ENCODE measurements around the gene PPM1H. TPM values are rescaled to one million over a fixed set of nuclear protein-coding genes. Genes with fewer than 3 reads are reported as not detected.

Gene PPM1H
- total RNA-seq, 2 donors from 2014 or later: 46.4 to 74.4 TPM

- peak overlapping the region; percentile 60 for H3K9ac ChIP-seq (ENCODE audit: extremely low read depth, low read length, poor library complexity, severe bottlenecking)
- H3K27me3 ChIP-seq (ENCODE audit: control insufficient read depth, insufficient read depth, low read length, poor library complexity, severe bottlenecking): no peaks in the 10 kb centered on the region
- Mint-ChIP-seq H3K4me1 (peaks cover 53% of the 10 kb centered on the region), H3K27ac (peak overlapping the region; percentile 90), H3K4me3 (no peak overlapping the region), H3K36me3 (ENCODE audit: low read depth) (peaks cover 9% of the 10 kb centered on the region), H3K27me3 (ENCODE audit: insufficient read depth) (no peaks in the 10 kb centered on the region), H3K9me3 (no peaks in the 10 kb centered on the region)
- WGBS, 2 experiments (ENCODE audit: insufficient coverage in 1 of 2, insufficient read length in 1 of 2): 47 to 71% methylated on average over 2 to 3 of the region's 3 CpGs
- no peak overlapping the region for H3K4me3 ChIP-seq (ENCODE audit: low read length)
- H3K36me3 ChIP-seq (ENCODE audit: control insufficient read depth, insufficient read depth, low read length): no peaks in the 10 kb centered on the region
- peaks cover 18% of the 10 kb centered on the region for H3K4me1 ChIP-seq (ENCODE audit: control insufficient read depth, insufficient read depth, low read length)
- DNase-seq: peak; percentile 83
- no peaks in the 10 kb centered on the region for H3K9me3 ChIP-seq (ENCODE audit: control insufficient read depth, low read length)
- H3K27ac ChIP-seq (ENCODE audit: low read depth, low read length): no peak overlapping the region
- TF ChIP-seq CTCF (conservative IDR thresholded peaks at IDR 0.05): no peak
Observed at GRCh38 chr12:62769076-62769619, 165.8 kb downstream of the PPM1H start.

- Histone ChIP-seq H3K4me3 (ENCODE audit: low read length) (no peak overlapping the region), H3K36me3 (ENCODE audit: control insufficient read depth, insufficient read depth, low read length) (no peaks in the 10 kb centered on the region), H3K9ac (ENCODE audit: extremely low read depth, low read length, poor library complexity, severe bottlenecking) (peak overlapping the region; percentile 60), H3K27ac (ENCODE audit: low read depth, low read length) (no peak overlapping the region), H3K4me1 (ENCODE audit: control insufficient read depth, insufficient read depth, low read length) (peaks cover 18% of the 10 kb centered on the region), H3K9me3 (ENCODE audit: control insufficient read depth, low read length) (no peaks in the 10 kb centered on the region), H3K27me3 (ENCODE audit: control insufficient read depth, insufficient read depth, low read length, poor library complexity, severe bottlenecking) (no peaks in the 10 kb centered on the region)
- WGBS, 2 experiments (ENCODE audit: insufficient coverage in 1 of 2, insufficient read length in 1 of 2): 84 to 97% methylated on average over 3 to 4 of the region's 4 CpGs
- Mint-ChIP-seq H3K27ac (peak overlapping the region; percentile 90), H3K36me3 (ENCODE audit: low read depth) (peaks cover 20% of the 10 kb centered on the region), H3K4me1 (peaks cover 60% of the 10 kb centered on the region), H3K4me3 (no peak overlapping the region), H3K27me3 (ENCODE audit: insufficient read depth) (no peaks in the 10 kb centered on the region), H3K9me3 (no peaks in the 10 kb centered on the region)
- no peak for TF ChIP-seq CTCF (conservative IDR thresholded peaks at IDR 0.05)
- DNase-seq: no peak
Observed at GRCh38 chr12:62767946-62768345, 167.0 kb downstream of the PPM1H start.

GRCh38 chr12:62767496-62767895 is 167.5 kb downstream of the PPM1H start:
- Histone ChIP-seq H3K27me3 (ENCODE audit: control insufficient read depth, insufficient read depth, low read length, poor library complexity, severe bottlenecking) (no peaks in the 10 kb centered on the region), H3K27ac (ENCODE audit: low read depth, low read length) (no peak overlapping the region), H3K4me3 (ENCODE audit: low read length) (no peak overlapping the region), H3K4me1 (ENCODE audit: control insufficient read depth, insufficient read depth, low read length) (peaks cover 18% of the 10 kb centered on the region), H3K9me3 (ENCODE audit: control insufficient read depth, low read length) (no peaks in the 10 kb centered on the region), H3K9ac (ENCODE audit: extremely low read depth, low read length, poor library complexity, severe bottlenecking) (peak overlapping the region; percentile 60), H3K36me3 (ENCODE audit: control insufficient read depth, insufficient read depth, low read length) (no peaks in the 10 kb centered on the region)
- H3K9me3 Mint-ChIP-seq: no peaks in the 10 kb centered on the region
- H3K4me1 Mint-ChIP-seq: peaks cover 58% of the 10 kb centered on the region
- no peak for TF ChIP-seq CTCF (conservative IDR thresholded peaks at IDR 0.05)
- peaks cover 21% of the 10 kb centered on the region for H3K36me3 Mint-ChIP-seq (ENCODE audit: low read depth)
- H3K27ac Mint-ChIP-seq: peak overlapping the region; percentile 90
- H3K27me3 Mint-ChIP-seq (ENCODE audit: insufficient read depth): no peaks in the 10 kb centered on the region
- H3K4me3 Mint-ChIP-seq: no peak overlapping the region
- 93 to 94% methylated on average over 5 of the region's 5 CpGs for WGBS, 2 experiments (ENCODE audit: insufficient coverage in 1 of 2, insufficient read length in 1 of 2)
- no peak for DNase-seq

Measured in endodermal cell (in vitro differentiated cells).